ENCODE results near the gene ZNF585A.
"Not testable (repeated sequence)": the region's sequence is repeated elsewhere in the genome, so short reads cannot be mapped to it uniquely, and the experiment has no call there.

The ZNF585A gene

DNA sequence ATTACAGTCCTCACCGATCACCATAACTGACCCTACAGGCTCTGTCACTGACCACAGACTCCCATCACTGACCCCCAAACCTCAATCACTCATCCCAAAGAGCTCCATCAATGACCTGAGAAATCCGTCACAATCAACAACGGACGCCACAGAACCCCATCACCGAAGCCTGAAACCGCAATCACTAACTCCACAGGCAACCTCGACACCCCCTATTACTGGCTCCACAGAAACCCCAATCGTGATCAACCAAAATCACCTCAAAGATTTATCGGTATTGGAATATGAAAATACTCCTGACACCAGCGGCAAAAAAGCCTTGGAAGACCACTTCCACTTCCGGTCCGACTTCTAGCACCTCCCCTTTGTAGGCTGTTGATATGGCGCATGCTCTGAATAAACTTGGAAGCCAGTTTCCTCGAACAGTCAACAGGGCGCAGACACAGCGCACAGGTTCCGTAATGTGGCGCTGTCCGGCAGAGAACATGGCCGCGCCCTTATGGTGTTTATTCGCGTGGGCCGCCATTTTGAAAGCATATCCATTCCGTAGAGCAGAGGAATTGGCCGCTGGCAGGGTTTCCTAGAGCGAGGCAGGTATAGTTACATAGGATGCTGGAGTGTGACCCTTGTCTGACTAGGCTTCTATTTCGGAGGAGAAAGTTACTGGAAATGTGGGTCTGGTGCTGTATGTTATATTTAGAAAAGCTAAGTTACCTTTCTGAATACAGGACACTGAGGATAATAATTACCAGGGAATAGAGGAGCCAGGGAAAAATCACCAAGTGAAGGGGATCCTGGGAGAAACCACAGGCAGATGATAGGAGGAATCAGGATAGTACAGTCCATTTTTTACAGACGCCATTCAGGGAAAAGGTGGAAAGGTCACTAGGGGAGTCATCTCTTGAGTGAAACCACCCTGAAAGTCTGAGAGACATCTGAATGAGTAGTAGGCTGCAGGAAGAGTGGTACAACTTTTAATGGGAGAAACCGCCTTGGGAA, at the start of gene ZNF585A:
ZNF585A (minus strand) TSS at position 328 of the 999 bp plus-strand sequence. CDS start 2,785 bp downstream, outside the sequence.
- DNase-seq: peak; percentile 99

DNA sequence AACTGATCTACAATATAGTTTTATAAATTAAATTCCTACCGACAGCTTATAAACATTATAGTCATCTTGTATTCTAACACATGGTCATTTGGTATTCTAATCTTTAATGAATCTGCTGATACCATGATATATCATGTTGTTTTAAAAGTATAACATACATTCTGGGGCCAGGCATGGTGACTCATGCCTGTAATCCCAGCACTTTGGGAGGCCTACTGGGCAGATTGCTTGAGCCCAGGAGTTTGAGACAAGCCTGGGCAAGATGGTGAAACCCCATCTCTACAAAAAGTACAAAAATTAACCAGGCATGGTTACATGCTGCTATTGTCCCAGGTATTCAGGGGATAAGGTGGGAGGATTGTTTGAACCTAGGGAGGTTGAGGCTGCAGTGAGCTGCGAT, 48.6 kb upstream of the ZNF585A start:
- DNase-seq: no peak

DNA sequence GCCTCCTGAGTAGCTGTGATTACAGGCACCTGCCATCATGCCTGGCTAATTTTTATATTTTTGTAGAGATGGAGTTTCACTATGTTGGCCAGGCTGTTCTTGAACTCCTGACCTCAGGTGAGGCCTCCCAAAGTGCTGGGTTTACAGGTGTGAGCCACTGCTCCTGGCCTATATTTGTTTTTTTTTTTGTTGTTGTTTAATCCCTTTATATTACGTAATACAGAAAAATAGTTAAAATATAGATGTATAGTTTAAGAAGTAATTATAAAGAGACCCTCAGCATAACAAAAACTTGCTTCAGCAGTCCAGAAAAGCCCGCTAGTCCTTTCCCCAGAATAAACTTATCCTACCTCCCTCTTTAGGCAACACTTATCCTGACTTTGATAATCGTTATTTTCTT, 47.9 kb upstream of the ZNF585A start:
- DNase-seq: no peak

DNA sequence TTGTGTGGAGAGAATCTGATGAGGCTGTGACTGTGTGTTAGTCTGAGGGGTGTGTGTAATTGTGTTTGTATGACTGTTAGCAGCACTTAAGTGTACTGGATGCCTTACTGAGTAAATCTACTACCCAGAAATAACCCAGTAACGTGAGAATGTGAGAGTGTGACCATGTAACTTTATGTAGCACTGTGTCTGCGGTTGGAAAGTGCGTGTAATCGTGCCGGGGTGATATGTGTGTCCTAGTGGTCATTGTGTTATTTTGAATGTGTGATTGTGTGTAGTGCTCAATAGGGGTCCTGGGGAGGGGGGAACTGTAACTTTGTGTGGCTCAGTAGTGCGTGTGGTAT, 46.1 kb upstream of the ZNF585A start:
- no peak for DNase-seq

DNA sequence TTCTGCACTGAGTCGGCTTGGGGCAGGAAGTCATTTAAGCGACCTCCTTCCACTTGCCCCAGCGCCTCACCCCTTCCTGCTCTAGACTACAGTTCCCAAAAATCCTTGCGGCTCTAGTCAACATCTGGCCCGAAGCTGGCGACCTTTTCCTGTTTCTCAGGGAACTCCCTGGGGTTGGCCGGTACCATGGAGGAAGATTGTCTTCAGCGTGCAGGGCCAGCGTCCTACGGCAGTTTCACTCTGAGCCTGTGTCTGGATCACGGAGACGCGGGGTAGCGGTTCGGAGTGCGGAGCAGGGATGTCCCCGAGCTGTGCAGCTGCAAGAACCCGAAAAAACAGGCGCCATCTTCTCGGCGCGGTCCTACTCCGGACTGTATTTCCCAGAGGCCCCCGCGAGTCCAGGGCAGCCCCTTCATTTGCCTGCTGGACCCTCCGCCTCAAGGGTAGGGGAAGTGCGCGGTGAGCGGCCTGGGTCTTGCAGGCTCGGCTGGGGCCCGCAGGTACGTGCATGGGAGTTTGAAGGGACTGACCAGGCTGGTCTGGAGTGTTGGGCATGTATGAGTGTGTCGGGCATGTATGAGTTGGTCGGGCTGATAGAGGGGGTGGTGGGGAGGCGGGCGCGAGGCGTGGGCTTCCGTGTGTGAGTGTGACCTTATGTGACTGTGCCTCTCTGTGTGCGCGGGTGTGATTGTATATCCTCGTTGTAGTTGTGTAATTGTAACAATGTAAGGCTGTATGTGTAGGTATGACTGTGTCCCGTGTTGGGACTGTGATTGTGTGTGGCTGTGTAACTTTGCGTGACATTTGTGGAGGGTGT, 45.5 kb upstream of the ZNF585A start, which contains the start of gene ZNF383:
ZNF383 (plus strand) TSS at position 440 of the 817 bp plus-strand sequence. CDS start 12,240 bp downstream, outside the sequence.
- peak; percentile 95 for DNase-seq

DNA sequence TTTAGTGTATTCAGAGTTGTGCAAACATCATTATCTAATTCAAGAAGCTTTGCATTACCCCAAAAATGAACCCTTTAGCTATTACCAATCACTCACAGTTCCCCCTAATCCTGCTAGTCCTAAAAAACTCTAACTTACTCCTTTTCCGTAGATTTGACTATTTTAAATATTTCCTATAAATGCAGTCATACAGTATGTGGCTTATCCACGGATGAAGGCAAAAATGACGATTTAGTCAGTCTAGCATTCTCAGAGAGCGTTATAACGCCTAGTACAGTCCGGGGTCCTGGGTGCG, 44.9 kb upstream of the ZNF585A start:
- no peak for DNase-seq

DNA sequence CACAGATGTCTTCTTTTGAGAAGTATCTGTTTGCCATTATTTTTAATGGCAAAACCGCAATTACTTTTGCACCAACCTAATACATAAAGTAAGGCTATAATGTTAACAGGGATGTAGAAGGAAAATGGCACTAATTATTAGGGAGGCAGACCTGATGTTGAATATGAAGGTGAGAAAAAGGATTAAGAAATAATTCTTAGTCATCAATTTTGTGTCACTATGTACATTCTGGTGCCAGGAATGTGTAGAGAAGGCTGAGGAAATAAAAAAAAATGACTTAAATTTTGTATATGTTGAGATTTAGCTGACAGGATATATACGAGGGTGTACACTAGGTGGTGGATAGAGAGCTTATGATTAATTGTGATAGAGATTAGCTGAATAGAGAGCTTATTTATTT, 25.3 kb upstream of the ZNF585A start:
- no peak for DNase-seq

DNA sequence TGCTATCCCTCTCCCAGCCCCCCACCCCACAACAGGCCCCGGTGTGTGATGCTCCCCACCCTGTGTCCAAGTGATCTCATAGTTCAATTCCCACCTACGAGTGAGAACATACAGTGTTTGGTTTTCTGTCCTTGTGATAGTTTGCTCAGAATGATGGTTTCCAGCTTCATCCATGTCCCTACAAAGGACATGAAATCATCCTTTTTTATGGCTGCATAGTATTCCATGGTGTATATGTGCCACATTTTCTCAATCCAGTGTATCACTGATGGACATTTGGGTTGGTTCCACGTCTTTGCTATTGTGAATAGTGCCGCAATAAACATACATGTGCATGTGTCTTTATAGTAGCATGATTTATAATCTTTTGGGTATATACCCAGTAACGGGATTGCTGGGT, 24.6 kb upstream of the ZNF585A start:
- not testable (repeated sequence) for DNase-seq

DNA sequence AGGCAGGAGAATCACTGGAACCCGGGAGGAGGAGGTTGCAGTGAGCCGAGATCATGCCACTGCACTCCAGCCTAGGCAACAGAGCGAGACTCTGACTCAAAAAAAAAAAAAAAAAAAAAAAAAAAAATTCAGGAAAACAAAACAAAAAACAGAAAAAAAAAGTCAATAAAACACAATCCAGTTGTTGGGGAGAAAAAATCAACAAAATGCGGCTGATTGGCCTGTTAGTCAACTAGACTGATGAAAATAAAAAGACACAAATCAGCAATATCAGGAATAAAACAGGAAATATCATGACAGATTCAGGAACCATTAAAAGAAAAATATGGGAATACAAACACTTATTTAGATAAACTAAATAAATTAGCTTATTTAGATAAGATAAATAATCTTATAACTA, 22.8 kb upstream of the ZNF585A start:
- not testable (repeated sequence) for DNase-seq

DNA sequence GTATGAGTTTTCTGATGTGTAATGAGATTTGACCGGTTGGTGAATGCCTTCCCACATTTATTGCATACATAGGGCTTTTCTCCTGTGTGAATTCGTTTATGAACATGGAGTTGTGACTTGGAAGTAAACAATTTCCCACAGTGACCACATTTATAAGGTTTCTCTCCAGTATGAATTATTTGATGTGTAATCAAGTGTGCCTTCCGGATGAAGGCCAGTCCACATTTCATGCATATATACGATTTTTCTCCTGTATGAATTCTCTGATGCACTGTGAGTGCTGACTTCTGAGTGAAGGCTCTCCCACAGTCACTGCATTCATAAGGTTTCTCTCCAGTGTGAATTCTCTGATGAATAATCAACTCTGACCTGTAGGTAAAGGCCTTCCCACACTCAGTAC, 13.6 kb upstream of the ZNF585A start:
- not testable (repeated sequence) for DNase-seq

DNA sequence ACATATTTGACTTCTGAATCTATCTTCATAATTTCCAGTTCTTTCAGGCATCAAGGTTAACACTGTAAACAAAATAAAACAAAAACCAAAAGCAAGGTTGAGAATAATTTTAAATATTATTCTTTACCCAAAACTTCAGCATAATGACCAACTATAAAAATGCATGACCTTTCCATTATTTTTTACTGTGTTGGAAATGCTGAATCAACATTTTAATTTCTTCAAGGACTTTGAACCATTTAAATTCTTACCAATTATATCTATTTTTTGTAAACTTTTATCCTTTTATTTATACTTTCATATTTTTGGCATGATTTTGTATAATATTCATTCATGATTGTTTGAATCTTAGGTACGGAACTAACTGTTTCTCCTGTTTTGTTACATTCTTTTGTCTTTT, 6.9 kb downstream of the ZNF585A start:
- no peak for DNase-seq

DNA sequence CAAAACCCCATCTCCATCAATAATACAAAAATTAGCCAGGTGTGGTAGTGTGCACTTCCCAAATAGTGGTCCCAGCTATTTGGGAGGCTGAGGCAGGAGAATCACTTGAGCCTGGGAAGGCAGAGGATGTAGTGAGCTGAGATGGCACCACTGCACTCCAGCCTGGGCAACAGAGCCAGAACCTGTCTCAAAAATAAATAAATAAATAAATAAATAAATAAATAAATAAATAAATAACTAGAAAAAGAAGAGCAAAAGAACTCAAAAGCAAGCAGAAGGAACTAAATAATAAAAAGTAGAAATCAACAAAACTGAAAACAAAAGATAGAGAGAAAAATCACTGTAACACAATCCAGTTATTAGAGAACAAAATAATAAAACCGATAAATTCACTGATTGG, 12.3 kb downstream of the ZNF585A start:
- no peak for DNase-seq

DNA sequence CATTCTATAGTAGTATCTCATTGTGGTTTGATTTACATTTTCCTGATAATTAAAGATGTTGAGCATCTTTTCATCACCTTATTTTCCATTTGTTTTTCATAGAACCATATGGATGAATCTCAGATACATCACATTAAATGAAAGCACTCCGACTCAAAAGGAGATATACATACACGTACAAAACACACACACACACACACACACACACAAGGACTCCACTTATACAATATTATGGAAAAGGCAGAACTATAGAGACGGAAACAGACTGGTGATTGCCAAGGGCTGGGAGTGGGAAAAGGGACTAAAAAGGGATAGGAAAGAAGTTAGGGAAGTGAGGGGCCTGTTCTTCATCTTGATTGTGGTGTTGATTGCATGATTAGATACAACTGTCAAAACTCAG, 24.3 kb downstream of the ZNF585A start:
- no peak for DNase-seq

DNA sequence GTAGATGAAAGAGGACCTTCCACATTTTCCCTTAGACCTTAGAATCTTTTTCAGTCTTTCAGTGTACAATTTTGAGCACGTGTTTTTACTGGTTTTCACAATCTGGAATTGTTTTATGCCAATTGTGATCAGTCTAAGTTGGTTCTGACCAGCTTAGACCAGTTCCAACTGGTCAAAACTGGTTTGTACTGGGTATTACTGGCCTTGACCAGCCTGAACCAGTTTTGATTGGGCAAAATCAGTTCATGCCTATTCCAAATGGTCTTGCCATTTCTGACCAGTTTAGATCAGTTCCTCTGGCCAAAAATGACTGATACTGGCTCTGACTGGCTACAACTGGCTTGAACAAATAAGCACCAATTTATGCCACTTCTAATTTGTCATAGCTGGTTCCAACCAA, 36.4 kb downstream of the ZNF585A start:
- no peak for DNase-seq

DNA sequence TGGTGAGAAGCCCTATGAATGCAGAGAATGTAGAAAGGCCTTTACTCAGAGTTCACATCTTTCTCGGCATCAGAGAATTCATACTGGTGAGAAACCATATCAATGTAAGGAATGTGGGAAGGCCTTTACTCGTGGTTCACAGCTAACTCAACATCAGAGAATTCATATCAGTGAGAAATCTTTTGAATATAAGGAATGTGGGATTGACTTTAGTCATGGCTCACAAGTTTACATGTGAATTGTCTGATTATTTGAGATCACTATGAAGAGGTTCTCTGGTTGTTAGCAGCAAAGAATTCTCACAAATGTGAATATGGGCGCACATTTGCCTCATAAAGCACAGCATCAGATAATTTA, 43.7 kb downstream of the ZNF585A start:
- DNase-seq: no peak

DNA sequence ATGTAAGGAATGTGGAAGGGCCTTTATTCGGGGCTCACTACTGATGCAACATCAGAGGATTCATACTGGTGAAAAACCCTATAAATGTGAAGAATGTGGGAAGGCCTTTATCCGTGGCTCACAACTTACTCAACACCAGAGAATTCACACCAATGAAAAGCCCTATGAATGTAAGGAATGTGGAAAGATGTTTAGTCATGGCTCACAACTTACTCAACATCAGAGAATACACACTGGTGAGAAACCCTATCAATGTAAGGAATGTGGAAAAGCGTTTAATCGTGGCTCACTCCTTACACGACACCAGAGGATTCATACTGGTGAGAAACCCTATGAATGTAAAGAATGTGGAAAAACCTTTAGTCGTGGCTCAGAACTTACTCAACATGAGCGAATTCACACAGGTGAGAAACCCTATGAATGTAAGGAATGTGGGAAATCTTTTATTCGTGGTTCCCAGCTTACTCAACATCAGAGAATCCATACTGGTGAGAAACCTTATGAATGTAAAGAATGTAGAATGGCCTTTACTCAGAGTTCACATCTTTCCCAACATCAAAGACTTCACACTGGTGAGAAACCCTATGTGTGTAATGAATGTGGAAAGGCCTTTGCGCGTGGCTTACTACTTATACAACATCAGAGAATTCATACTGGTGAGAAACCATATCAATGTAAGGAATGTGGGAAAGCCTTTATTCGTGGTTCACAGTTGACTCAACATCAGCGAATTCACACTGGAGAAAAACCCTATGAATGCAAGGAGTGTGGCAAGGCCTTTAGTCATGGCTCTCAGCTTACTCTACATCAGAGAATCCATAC, 44.3 kb downstream of the ZNF585A start:
- no peak for DNase-seq

DNA sequence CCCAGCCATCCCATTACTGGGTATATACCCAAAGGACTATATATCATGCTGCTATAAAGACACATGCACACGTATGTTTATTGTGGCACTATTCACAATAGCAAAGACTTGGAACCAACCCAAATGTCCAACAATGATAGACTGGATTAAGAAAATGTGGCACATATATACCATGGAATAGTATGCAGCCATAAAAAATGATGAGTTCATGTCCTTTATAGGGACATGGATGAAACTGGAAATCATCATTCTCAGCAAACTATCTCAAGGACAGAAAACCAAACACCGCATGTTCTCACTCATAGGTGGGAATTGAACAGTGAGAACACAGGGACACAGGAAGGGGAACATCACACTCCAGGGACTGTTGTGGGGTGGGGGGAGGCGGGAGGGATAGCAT, 50.4 kb downstream of the ZNF585A start:
- DNase-seq: not testable (repeated sequence)

DNA sequence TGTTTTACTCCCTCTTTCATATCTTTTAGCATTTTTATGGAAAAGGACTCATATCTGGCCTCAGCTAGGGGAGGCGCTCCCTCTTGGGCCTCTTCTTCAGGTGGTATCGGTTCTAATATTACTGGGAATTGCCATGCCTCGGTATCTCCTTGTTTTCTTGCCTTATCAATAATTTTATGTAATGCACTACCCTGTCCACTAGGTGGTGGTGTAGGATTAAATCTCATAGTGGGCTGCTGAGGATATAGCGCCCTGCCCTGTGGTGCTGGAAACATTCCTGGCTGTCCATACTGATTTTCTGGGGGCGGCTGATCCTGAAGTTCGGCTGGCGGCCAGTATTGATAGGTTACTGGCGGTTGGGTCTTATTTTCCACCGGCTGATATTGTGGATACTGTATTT, 58.5 kb downstream of the ZNF585A start:
- no peak for DNase-seq

DNA sequence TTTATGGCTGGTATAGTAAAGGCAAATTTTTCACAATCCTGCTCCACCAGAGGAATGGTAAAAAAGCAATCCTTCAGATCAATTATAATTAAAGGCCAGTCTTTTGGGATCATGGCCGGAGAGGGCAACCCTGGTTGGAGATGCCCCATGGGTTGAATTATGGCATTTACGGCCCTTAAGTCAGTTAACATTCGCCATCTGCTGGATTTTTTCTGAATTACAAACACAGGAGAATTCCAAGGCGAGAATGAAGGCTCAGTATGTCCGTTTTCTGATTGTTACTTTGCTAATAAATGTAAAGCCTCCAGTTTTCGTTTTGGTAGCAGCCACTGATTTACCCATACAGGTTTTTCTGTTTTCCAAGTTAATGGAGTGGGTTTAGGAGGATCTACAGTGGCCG, 60.7 kb downstream of the ZNF585A start:
- peak; percentile 22 for DNase-seq

DNA sequence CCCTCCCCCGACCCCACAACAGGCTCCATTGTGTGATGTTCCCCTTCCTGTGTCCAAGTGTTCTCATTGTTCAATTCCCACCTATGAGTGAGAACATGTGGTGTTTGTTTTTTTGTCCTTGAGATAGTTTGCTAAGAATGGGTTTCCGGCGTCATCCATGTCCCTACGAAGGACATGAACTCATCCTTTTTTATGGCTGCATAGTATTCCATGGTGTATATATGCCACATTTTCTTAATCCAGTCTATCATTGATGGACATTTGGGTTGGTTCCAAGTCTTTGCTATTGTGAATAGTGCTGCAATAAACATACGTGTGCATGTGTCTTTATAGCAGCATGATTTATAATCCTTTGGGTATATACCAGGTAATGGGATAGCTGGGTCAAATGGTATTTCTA, 68.4 kb downstream of the ZNF585A start:
- DNase-seq: not testable (repeated sequence)

DNA sequence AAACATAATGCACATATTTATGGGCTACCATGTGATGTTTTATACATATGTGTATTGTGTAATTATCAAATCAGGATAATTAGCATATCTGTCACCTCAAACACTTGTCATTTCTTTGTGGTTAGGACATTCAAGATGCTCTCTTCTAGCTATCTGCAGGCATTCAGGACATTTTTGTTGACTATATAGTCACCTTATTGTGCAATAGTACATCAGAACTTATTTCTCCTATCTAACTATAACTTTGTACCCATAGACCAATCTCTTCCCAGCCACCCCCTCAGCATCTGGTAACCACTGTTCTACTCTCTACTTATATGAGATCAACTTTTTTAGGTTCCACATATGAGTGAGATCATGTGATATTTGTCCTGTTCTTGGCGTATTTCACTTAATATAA, 73.9 kb downstream of the ZNF585A start:
- no peak for DNase-seq

DNA sequence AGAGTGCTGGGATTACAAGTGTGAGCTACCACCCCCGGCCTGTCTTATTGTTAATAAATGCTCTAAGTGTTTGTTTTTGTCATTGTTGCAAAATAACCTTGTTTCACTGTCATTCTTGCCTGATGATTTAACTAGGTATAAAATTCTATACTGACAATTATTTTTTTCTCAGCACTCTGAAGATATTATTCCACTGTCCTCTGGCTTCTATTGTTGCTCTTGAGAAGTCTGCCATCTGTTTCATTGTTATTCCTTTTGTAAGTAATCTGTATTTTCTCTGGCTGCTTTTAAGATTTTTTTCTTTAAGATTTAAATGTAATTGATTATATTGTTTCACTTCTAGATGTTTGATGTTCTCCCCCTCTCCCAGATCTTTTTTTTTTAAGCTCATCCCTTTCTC, 76.6 kb downstream of the ZNF585A start:
- no peak for DNase-seq
